Stimulated activated CD4-positive, alpha-beta T cell treated with anti-CD3 and anti-CD28 coated beads, Interleukin-4, amount 100 ng/mL, for 1 hour (primary cell): Measurements from ENCODE around the gene ALK.
A peak's percentile ranks its signal among the peaks of the same experiment; 100 is the strongest.

ENCODE experiments used
- DNase-seq: peaks from one replicate; pipeline ENCODE4 v3.0.0-alpha.2; 2020

Gene ALK

GRCh38 chr2:29336341-29337241 lies 584.8 kb downstream of the ALK start:
- no peak for DNase-seq

GRCh38 chr2:29335396-29335795 lies 586.0 kb downstream of the ALK start:
- no peak for DNase-seq

GRCh38 chr2:29334706-29335105 lies 586.7 kb downstream of the ALK start:
- no peak for DNase-seq

- DNase-seq, result no peak
Observed at GRCh38 chr2:29332540-29332939, 588.8 kb downstream of the ALK start.

- DNase-seq, result no peak
Observed at GRCh38 chr2:29329899-29330298, 591.5 kb downstream of the ALK start.

GRCh38 chr2:29326926-29327325 lies 594.5 kb downstream of the ALK start:
- DNase-seq, result no peak

- DNase-seq, result no peak
Observed at GRCh38 chr2:29325544-29325943, 595.8 kb downstream of the ALK start.

- no peak for DNase-seq
Observed at GRCh38 chr2:29323961-29324360, 597.4 kb downstream of the ALK start.

GRCh38 chr2:29323301-29323700 lies 598.1 kb downstream of the ALK start:
- no peak for DNase-seq

- DNase-seq, result no peak
Observed at GRCh38 chr2:29322011-29322410, 599.4 kb downstream of the ALK start.

GRCh38 chr2:29317801-29318485 lies 603.4 kb downstream of the ALK start:
- DNase-seq, result no peak

GRCh38 chr2:29317077-29317517 lies 604.3 kb downstream of the ALK start:
- DNase-seq, result no peak

GRCh38 chr2:29314816-29315571 lies 606.4 kb downstream of the ALK start:
- peak; percentile 55 for DNase-seq

GRCh38 chr2:29311458-29311857 lies 609.9 kb downstream of the ALK start:
- no peak for DNase-seq

GRCh38 chr2:29310650-29311348 lies 610.6 kb downstream of the ALK start:
- no peak for DNase-seq

- peak; percentile 8 for DNase-seq
Observed at GRCh38 chr2:29309090-29310029, 612.0 kb downstream of the ALK start.

GRCh38 chr2:29308366-29308765 lies 613.0 kb downstream of the ALK start:
- DNase-seq, result no peak

GRCh38 chr2:29307519-29307918 lies 613.9 kb downstream of the ALK start:
- no peak for DNase-seq

GRCh38 chr2:29305762-29306161 lies 615.6 kb downstream of the ALK start:
- no peak for DNase-seq

- DNase-seq, result no peak
Observed at GRCh38 chr2:29304399-29305060, 616.9 kb downstream of the ALK start.

- DNase-seq, result no peak
Observed at GRCh38 chr2:29296585-29296984, 624.8 kb downstream of the ALK start.
